Subcutaneous abdominal adipose tissue (tissue), 5 donors: ENCODE data around the gene BOLA1.
"Not testable (repeated sequence)": the region's sequence is repeated elsewhere in the genome, so short reads cannot be mapped to it uniquely, and the experiment has no call there.

Experiments
- H3K27ac ChIP-seq: one replicate; pipeline ENCODE4 v1.7.0; 2013; ENCODE audit warnings: low read depth, mild to moderate bottlenecking, inconsistent platforms, low read length, moderate library complexity
- H3K27me3 ChIP-seq, 5 donors: one replicate each; pipeline ENCODE4 v1.7.0; 2013; ENCODE audit warnings: low read length in 5 of 5, inconsistent platforms in 1 of 5; ENCODE audit not compliant: control insufficient read depth in 5 of 5, insufficient read depth in 4 of 5
- H3K36me3 ChIP-seq, 5 donors: one replicate each; pipeline ENCODE4 v1.7.0; 2013; ENCODE audit warnings: low read length in 5 of 5; ENCODE audit not compliant: control insufficient read depth in 5 of 5, insufficient read depth in 5 of 5
- H3K4me1 ChIP-seq, 5 donors: one replicate each; pipeline ENCODE4 v1.7.0; 2013; ENCODE audit warnings: low read length in 5 of 5, mild to moderate bottlenecking in 3 of 5, moderate library complexity in 1 of 5; ENCODE audit not compliant: control insufficient read depth in 5 of 5, insufficient read depth in 5 of 5
- H3K4me3 ChIP-seq, 5 donors: one replicate each; pipeline ENCODE4 v1.7.0; 2013; ENCODE audit warnings: low read length in 5 of 5, low read depth in 1 of 5
- H3K9ac ChIP-seq, 5 donors: one replicate each; pipeline ENCODE4 v1.7.0; 2013; ENCODE audit warnings: low read length in 5 of 5, mild to moderate bottlenecking in 4 of 5, moderate library complexity in 3 of 5
- H3K9me3 ChIP-seq, 5 donors: one replicate each; pipeline ENCODE4 v1.7.0; 2013; ENCODE audit warnings: low read length in 5 of 5; ENCODE audit not compliant: control insufficient read depth in 5 of 5
- donor health status: healthy.
- donor health status: healthy.
- donor health status: healthy.
- donor health status: healthy.
- donor health status: healthy.

BOLA1 gene

GRCh38 chr1:149887196-149887455, 12.2 kb upstream of the BOLA1 start:
- H3K27me3 ChIP-seq, H3K9me3 ChIP-seq, H3K36me3 ChIP-seq: not testable (repeated sequence)
- peak overlapping the region; percentile 62 to 84 (median 81) for H3K4me3 ChIP-seq
- H3K4me1 ChIP-seq = peaks cover 0 to 37% (median 32%) of the 10 kb centered on the region in 5 donors
- peak overlapping the region; percentile 93 for H3K27ac ChIP-seq
- peak overlapping the region; percentile 63 to 89 (median 79) for H3K9ac ChIP-seq

GRCh38 chr1:149887456-149888246, 11.7 kb upstream of the BOLA1 start:
- no peaks in the 10 kb centered on the region for H3K9me3 ChIP-seq
- no peaks in the 10 kb centered on the region for H3K27me3 ChIP-seq
- peak overlapping the region; percentile 62 to 86 (median 81) for H3K4me3 ChIP-seq
- peak overlapping the region; percentile 93 for H3K27ac ChIP-seq
- peak overlapping the region; percentile 63 to 89 (median 79) for H3K9ac ChIP-seq
- H3K36me3 ChIP-seq = no peaks in the 10 kb centered on the region
- H3K4me1 ChIP-seq = peaks cover 0 to 37% (median 32%) of the 10 kb centered on the region in 5 donors

- Histone ChIP-seq H3K27ac (peak overlapping the region; percentile 93), H3K4me1 (peaks cover 0 to 37% (median 32%) of the 10 kb centered on the region in 5 donors), H3K9ac (peak overlapping the region; percentile 30 to 89 (median 76)), H3K9me3 (no peaks in the 10 kb centered on the region), H3K36me3 (no peaks in the 10 kb centered on the region), H3K27me3 (no peaks in the 10 kb centered on the region), H3K4me3 (peak overlapping the region; percentile 62 to 86 (median 81))
Observed at GRCh38 chr1:149888247-149888998, 10.9 kb upstream of the BOLA1 start.

- H3K4me1 ChIP-seq = peaks cover 0 to 35% (median 30%) of the 10 kb centered on the region in 5 donors
- H3K36me3 ChIP-seq = no peaks in the 10 kb centered on the region
- H3K27me3 ChIP-seq = no peaks in the 10 kb centered on the region
- H3K27ac ChIP-seq = peak overlapping the region; percentile 93
- H3K4me3 ChIP-seq = peak overlapping the region; percentile 62 to 86 (median 81)
- H3K9me3 ChIP-seq = no peaks in the 10 kb centered on the region
- peak overlapping the region in 4 of 5 donors; percentile 30 to 89 (median 74) for H3K9ac ChIP-seq
Observed at GRCh38 chr1:149888999-149889289, 10.4 kb upstream of the BOLA1 start.

GRCh38 chr1:149896575-149896974, 2.8 kb upstream of the BOLA1 start:
- Histone ChIP-seq H3K9ac (no peak overlapping the region), H3K4me1 (peaks cover 4 to 16% (median 14%) of the 10 kb centered on the region in 5 donors), H3K36me3 (no peaks in the 10 kb centered on the region), H3K4me3 (no peak overlapping the region), H3K27me3 (no peaks in the 10 kb centered on the region), H3K27ac (no peak overlapping the region), H3K9me3 (no peaks in the 10 kb centered on the region)

GRCh38 chr1:149903836-149904491, 4.6 kb downstream of the BOLA1 start:
- no peaks in the 10 kb centered on the region for H3K36me3 ChIP-seq

GRCh38 chr1:149906570-149907075, 7.3 kb downstream of the BOLA1 start:
- H3K9me3 ChIP-seq = no peaks in the 10 kb centered on the region
- no peak overlapping the region for H3K27ac ChIP-seq
- no peaks in the 10 kb centered on the region for H3K36me3 ChIP-seq
- no peak overlapping the region for H3K4me3 ChIP-seq
- H3K27me3 ChIP-seq = peaks cover 0 to 9% (median 3%) of the 10 kb centered on the region in 5 donors
- H3K9ac ChIP-seq = no peak overlapping the region
- H3K4me1 ChIP-seq = no peaks in the 10 kb centered on the region

More at GRCh38 chr1:149903836-149904491, 4.6 kb downstream of the BOLA1 start:
- Histone ChIP-seq H3K4me3 (no peak overlapping the region), H3K9me3 (no peaks in the 10 kb centered on the region), H3K9ac (no peak overlapping the region), H3K27me3 (peaks cover 0 to 8% (median 2%) of the 10 kb centered on the region in 5 donors), H3K27ac (no peak overlapping the region), H3K4me1 (peaks cover 4 to 16% (median 14%) of the 10 kb centered on the region in 5 donors)

GRCh38 chr1:149914545-149914944, 15.2 kb downstream of the BOLA1 start:
- H3K36me3 ChIP-seq = no peaks in the 10 kb centered on the region
- H3K27ac ChIP-seq = no peak overlapping the region
- peaks cover 5 to 22% (median 9%) of the 10 kb centered on the region in 5 donors for H3K27me3 ChIP-seq
- H3K4me1 ChIP-seq = peaks cover 0 to 4% (median 0%) of the 10 kb centered on the region in 5 donors
- no peaks in the 10 kb centered on the region for H3K9me3 ChIP-seq
- H3K4me3 ChIP-seq = no peak overlapping the region
- no peak overlapping the region for H3K9ac ChIP-seq

- Histone ChIP-seq H3K27ac (no peak overlapping the region), H3K36me3 (no peaks in the 10 kb centered on the region), H3K9me3 (no peaks in the 10 kb centered on the region), H3K4me1 (peaks cover 0 to 4% (median 0%) of the 10 kb centered on the region in 5 donors), H3K27me3 (peaks cover 5 to 20% (median 9%) of the 10 kb centered on the region in 5 donors), H3K9ac (no peak overlapping the region), H3K4me3 (no peak overlapping the region)
Observed at GRCh38 chr1:149915429-149916192, 16.2 kb downstream of the BOLA1 start.
